ENCODE measurements around the gene CNPPD1. TPM values are rescaled to one million over a fixed set of nuclear protein-coding genes. Genes with fewer than 3 reads are reported as not detected.

CNPPD1 gene
- total and polyA plus RNA-seq, 2 of the 8 experiments (the other 6 are each of a cell fraction or from before 2014, with no cell fraction given) = 32.9 to 35.9 TPM

- H3K56ac ChIP-seq (replicated peaks; ENCODE audit: insufficient read length, low read depth, low read length) = no peak overlapping the region
- peaks cover 2% of the 10 kb centered on the region; the same call in 1 of the 2 replicates for H3K23me2 ChIP-seq (ENCODE audit: low read depth, low read length)
- H3K14ac ChIP-seq (ENCODE audit: insufficient read length) = no peak overlapping the region
- no peak overlapping the region for H3K9ac ChIP-seq (replicated peaks in 1 of 4; ENCODE audit: extremely low read depth in 1 of 4, low read depth in 3 of 4, low read length in 3 of 4)
- POLR2A ChIA-PET (ENCODE audit: partially characterized antibody) = interaction anchor here (0.7 to 1.6 kb wide), 5 partner anchors 19 to 139 kb away, joined by 3 to 5 read pairs (median 3); partner anchors contain the start of gene CNPPD1
- no peak overlapping the region for H3K18ac ChIP-seq (ENCODE audit: extremely low read depth, low read length)
- H3K23ac ChIP-seq (ENCODE audit: insufficient read length) = no peak overlapping the region
- H2BK20ac ChIP-seq (ENCODE audit: low read length) = no peak overlapping the region
- no peak overlapping the region for H4K8ac ChIP-seq (ENCODE audit: extremely low read depth, insufficient read depth, low read length)
- no peak for FAIRE-seq
- no peak overlapping the region for H2BK120ac ChIP-seq (replicated peaks; ENCODE audit: low read depth, low read length)
- no peak overlapping the region for H2BK15ac ChIP-seq (ENCODE audit: low read length)
- CTCF ChIA-PET (ENCODE audit: partially characterized antibody) = interaction anchor here (0.6 to 12.5 kb wide), 25 partner anchors 9 to 281 kb away, joined by 3 to 149 read pairs (median 3); partner anchors contain the start of genes CDK5R2, CNPPD1, GLB1L and IHH
- no peak overlapping the region for H3K4ac ChIP-seq (replicated peaks; ENCODE audit: insufficient read length, low read depth, low read length)
- peaks cover 2 to 5% of the 10 kb centered on the region in 2 experiments for H4K20me1 ChIP-seq (replicated peaks in 1 of 2; ENCODE audit: control insufficient read depth in 1 of 2, insufficient read depth in 2 of 2, low read length in 2 of 2)
- H2AFZ ChIP-seq (ENCODE audit: low read length) = no peak overlapping the region
- WGBS, 2 experiments (ENCODE audit: extremely low coverage in 1 of 2, insufficient coverage in 1 of 2, insufficient read length in 1 of 2, insufficient replicate concordance in 2 of 2, low coverage in 1 of 2, low lambda C conversion rate in 2 of 2, missing lambda C conversion rate in 1 of 2) = 81% methylated on average over 8 of the region's 8 CpGs; no CpG with 5 or more reads in 1 of the 2 experiments
- no peak for DNase-seq (ENCODE audit: low read depth in 1 of 2, low spot score in 2 of 2)
- no peak overlapping the region for H3K4me3 ChIP-seq (ENCODE audit: extremely low read depth in 1 of 4, insufficient read depth in 2 of 4, low read depth in 3 of 4, low read length in 4 of 4)
- H3K36me3 ChIP-seq (ENCODE audit: control insufficient read depth in 2 of 4, insufficient read depth in 4 of 4, low read length in 3 of 4) = peaks cover 0 to 2% (median 0%) of the 10 kb centered on the region in 4 experiments; a peak in 3 of 8 replicates
- H2BK5ac ChIP-seq (ENCODE audit: low read depth, low read length) = no peak overlapping the region
- no peak overlapping the region for H3K4me2 ChIP-seq (ENCODE audit: insufficient read depth in 1 of 2, low read depth in 2 of 2, low read length in 2 of 2)
- peaks cover 0 to 5% (median 2%) of the 10 kb centered on the region in 4 experiments; a peak in 3 of 7 replicates for H3K4me1 ChIP-seq (replicated peaks in 1 of 4; ENCODE audit: control insufficient read depth in 3 of 4, insufficient read depth in 4 of 4, low read length in 3 of 4)
- H3K79me1 ChIP-seq (ENCODE audit: low read depth, low read length) = no peaks in the 10 kb centered on the region
- H4K5ac ChIP-seq (ENCODE audit: insufficient read length, low read depth, low read length) = no peak overlapping the region
- no peaks in the 10 kb centered on the region for H3K79me2 ChIP-seq (ENCODE audit: control insufficient read depth in 1 of 2, insufficient read depth in 2 of 2, low read length in 2 of 2)
- H3K27me3 ChIP-seq (replicated peaks in 1 of 4; ENCODE audit: control insufficient read depth in 3 of 4, extremely low read depth in 1 of 4, insufficient read depth in 3 of 4, low read length in 3 of 4) = no peaks in the 10 kb centered on the region; a peak in 1 of 7 replicates
- H2AK5ac ChIP-seq (ENCODE audit: low read depth, low read length) = no peak overlapping the region
- H3K27ac ChIP-seq (ENCODE audit: low read depth, low read length) = no peak overlapping the region
- no peak overlapping the region for H2BK12ac ChIP-seq (ENCODE audit: low read depth, low read length)
- H4K91ac ChIP-seq (replicated peaks; ENCODE audit: insufficient read length, low read length) = no peak overlapping the region
- no peaks in the 10 kb centered on the region for H3K9me3 ChIP-seq (ENCODE audit: insufficient read depth in 2 of 2, low read depth in 1 of 2, low read length in 1 of 2)
- TF ChIP-seq PHF8 (conservative IDR thresholded peaks at IDR 0.05; ENCODE audit: low read depth, low read length) = no peak
- no peak for TF ChIP-seq BACH1 (IDR thresholded peaks at IDR 0.05; ENCODE audit: low read length)
- TF ChIP-seq FOSL1 (IDR thresholded peaks at IDR 0.05; ENCODE audit: insufficient read depth, low read depth, low read length) = no peak
- TF ChIP-seq MAFK (IDR thresholded peaks at IDR 0.05; ENCODE audit: low read depth, low read length) = no peak
- no peak for TF ChIP-seq SIN3A (conservative IDR thresholded peaks at IDR 0.05 in 1 of 2, IDR thresholded peaks at IDR 0.05 in 1 of 2; ENCODE audit: low read depth in 1 of 2, low read length in 2 of 2)
- TF ChIP-seq CTBP2 (IDR thresholded peaks at IDR 0.05; ENCODE audit: borderline replicate concordance, insufficient read depth, insufficient read length, low read length) = no peak
- TF ChIP-seq CREB1 (IDR thresholded peaks at IDR 0.05) = no peak
- TF ChIP-seq CBX8 (IDR thresholded peaks at IDR 0.05; ENCODE audit: borderline replicate concordance, low read depth, low read length) = no peak
- TF ChIP-seq SUZ12 (IDR thresholded peaks at IDR 0.05; ENCODE audit: low read length) = no peak
Observed at GRCh38 chr2:219157396-219157795, 19.3 kb downstream of the CNPPD1 start.

Data from H1 (cell line).